Body of pancreas (tissue), 4 donors: ENCODE results near the gene ZNF768.

Experiments used
- CTCF ChIP-seq, 7 experiments: fragments of 450-650 bp in 4 of 7; fragments of 200-600 bp in 3 of 7; sonication (generic) in 3 of 7; IDR thresholded peaks; one replicate each; pipeline ENCODE4 v1.5.1; 2016 to 2019; ENCODE audit warnings: antibody characterized with exemption in 7 of 7
- POLR2A ChIP-seq, 3 donors: fragments of 450-650 bp; IDR thresholded peaks; one replicate each; pipeline ENCODE4 v1.6.1; 2016; ENCODE audit warnings: antibody characterized with exemption in 3 of 3, mild to moderate bottlenecking in 2 of 3

- TF ChIP-seq CTCF (IDR thresholded peaks at IDR 0.05) (no peak), POLR2A (IDR thresholded peaks at IDR 0.05) (no peak)
Measured at GRCh38 chr16:30491229-30491628, 35.1 kb downstream of the ZNF768 start.
